Central memory CD8-positive, alpha-beta T cell (primary cell): ENCODE results near the gene BTNL8.
A peak's percentile ranks its signal among the peaks of the same experiment; 100 is the strongest.
"Not testable (repeated sequence)": the region's sequence is repeated elsewhere in the genome, so short reads cannot be mapped to it uniquely, and the experiment has no call there.

ENCODE experiments used
- ATAC-seq: fragments of 150-1000 bp; cut with Tn5 transposase; replicated peaks from 2 replicates; pipeline ENCODE4 v1.10.0; 2022; ENCODE audit warnings: mild to moderate bottlenecking, moderate FRiP score, moderate number of reproducible peaks; ENCODE audit not compliant: poor library complexity, severe bottlenecking; ENCODE audit errors: extremely low read depth
- DNase-seq, 2 donors: peaks; one replicate each; pipeline ENCODE4 v3.0.0; 2021; ENCODE audit warnings: low spot score in 2 of 2
- H3K27ac Mint-ChIP-seq: one replicate; pipeline ENCODE4 v1.8.0; 2022; ENCODE audit warnings: low read depth, mild to moderate bottlenecking, moderate library complexity, mixed read lengths
- H3K27me3 Mint-ChIP-seq: one replicate; pipeline ENCODE4 v1.8.0; 2022; ENCODE audit warnings: mixed read lengths
- H3K36me3 Mint-ChIP-seq: one replicate; pipeline ENCODE4 v1.8.0; 2022; ENCODE audit warnings: mild to moderate bottlenecking, moderate library complexity, mixed read lengths; ENCODE audit not compliant: insufficient read depth
- H3K4me1 Mint-ChIP-seq: one replicate; pipeline ENCODE4 v1.8.0; 2022; ENCODE audit warnings: mixed read lengths
- H3K4me3 Mint-ChIP-seq: one replicate; pipeline ENCODE4 v1.8.0; 2022; ENCODE audit warnings: mild to moderate bottlenecking, moderate library complexity, mixed read lengths
- H3K9me3 Mint-ChIP-seq: one replicate; pipeline ENCODE4 v1.8.0; 2022; ENCODE audit warnings: mixed read lengths

The BTNL8 gene

DNA sequence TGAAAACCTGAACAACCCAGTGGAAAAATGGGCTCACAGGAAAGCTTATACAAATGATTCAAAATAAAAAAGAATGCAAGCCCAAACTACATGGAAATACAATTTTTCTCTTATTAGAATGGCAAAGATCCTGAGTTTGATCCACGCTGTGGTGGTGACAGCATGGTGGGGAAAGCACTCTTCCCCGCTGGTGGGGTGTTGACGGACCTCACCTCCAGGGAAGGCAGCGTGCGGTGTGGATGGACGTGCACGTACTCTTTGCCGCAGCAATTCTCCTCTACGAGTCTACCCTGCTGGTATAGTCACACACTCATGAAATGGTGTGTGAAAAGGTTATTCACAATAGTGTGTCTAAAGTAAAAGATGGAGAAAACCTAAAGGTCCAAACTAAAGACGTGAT, 32.0 kb upstream of the BTNL8 start:
- H3K36me3 Mint-ChIP-seq = peaks cover 2% of the 10 kb centered on the region
- ATAC-seq (no peak), DNase-seq (no peak)
- no peak overlapping the region for H3K4me3 Mint-ChIP-seq
- peaks cover 29% of the 10 kb centered on the region for H3K27me3 Mint-ChIP-seq
- no peaks in the 10 kb centered on the region for H3K4me1 Mint-ChIP-seq
- no peak overlapping the region for H3K27ac Mint-ChIP-seq
- no peaks in the 10 kb centered on the region for H3K9me3 Mint-ChIP-seq

GRCh38 chr5:180868960-180869359, 30.0 kb upstream of the BTNL8 start:
- Mint-ChIP-seq H3K27me3 (peaks cover 29% of the 10 kb centered on the region), H3K4me1 (peaks cover 10% of the 10 kb centered on the region), H3K9me3 (no peaks in the 10 kb centered on the region), H3K36me3 (peaks cover 2% of the 10 kb centered on the region), H3K27ac (no peak overlapping the region), H3K4me3 (no peak overlapping the region)
- ATAC-seq = no peak
- DNase-seq = peak; percentile 18 to 28

DNA sequence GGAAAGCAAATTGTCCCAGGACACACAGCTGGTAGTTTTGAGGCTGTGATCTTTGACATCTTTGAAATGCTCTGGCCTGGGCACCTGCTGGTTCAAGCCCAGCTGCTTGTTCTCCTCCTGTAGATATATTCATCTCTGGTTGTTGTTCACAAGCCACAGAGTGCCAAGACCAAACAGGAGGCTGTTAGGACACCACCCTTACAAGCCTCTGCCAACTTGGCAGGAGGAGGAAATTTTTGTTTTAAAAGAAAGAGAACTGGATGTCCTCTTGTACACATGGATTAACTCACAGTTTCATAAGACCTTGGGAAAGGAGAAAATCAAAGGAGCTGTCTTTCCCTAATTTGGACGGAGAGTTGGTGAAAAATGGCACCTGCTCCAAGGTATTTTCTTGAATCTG, 29.4 kb upstream of the BTNL8 start:
- no peak overlapping the region for H3K4me3 Mint-ChIP-seq
- peaks cover 10% of the 10 kb centered on the region for H3K4me1 Mint-ChIP-seq
- ATAC-seq (no peak), DNase-seq (no peak)
- H3K36me3 Mint-ChIP-seq = peaks cover 2% of the 10 kb centered on the region
- peaks cover 29% of the 10 kb centered on the region for H3K27me3 Mint-ChIP-seq
- H3K27ac Mint-ChIP-seq = no peak overlapping the region
- no peaks in the 10 kb centered on the region for H3K9me3 Mint-ChIP-seq

GRCh38 chr5:180870276-180871068, 28.5 kb upstream of the BTNL8 start:
- Mint-ChIP-seq H3K27me3 (peaks cover 29% of the 10 kb centered on the region), H3K27ac (no peak overlapping the region), H3K9me3 (no peaks in the 10 kb centered on the region), H3K4me3 (no peak overlapping the region), H3K4me1 (peaks cover 10% of the 10 kb centered on the region), H3K36me3 (peaks cover 2% of the 10 kb centered on the region)
- ATAC-seq (no peak), DNase-seq (no peak)

DNA sequence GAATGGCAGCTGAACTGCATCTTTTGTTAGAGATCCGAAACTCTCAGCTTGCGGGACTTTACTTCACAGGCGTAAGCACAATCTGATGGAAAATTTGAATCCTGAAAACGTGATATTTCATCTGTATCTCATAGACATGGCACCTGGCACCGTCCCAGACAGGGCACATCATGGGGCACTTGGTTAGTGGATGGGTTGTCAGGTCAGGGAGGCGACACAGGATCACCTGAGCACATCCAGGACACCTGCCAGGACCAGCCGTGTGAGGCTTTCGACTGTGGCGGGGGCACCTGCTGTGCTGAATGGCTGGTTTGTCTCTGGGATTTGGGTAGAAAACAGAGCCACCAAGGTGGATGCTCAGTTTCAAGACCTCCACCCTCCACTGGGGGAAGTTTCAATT, 26.5 kb upstream of the BTNL8 start:
- DNase-seq = no peak
- Mint-ChIP-seq H3K27ac (peak overlapping the region; percentile 77), H3K36me3 (peaks cover 2% of the 10 kb centered on the region)

GRCh38 chr5:180873615-180874520, 25.1 kb upstream of the BTNL8 start:
- Mint-ChIP-seq H3K4me1 (peaks cover 10% of the 10 kb centered on the region), H3K27me3 (no peaks in the 10 kb centered on the region), H3K27ac (peak overlapping the region; percentile 77), H3K36me3 (peaks cover 2% of the 10 kb centered on the region), H3K4me3 (no peak overlapping the region), H3K9me3 (no peaks in the 10 kb centered on the region)
- DNase-seq = peak in 1 of 2 donors; percentile 37
- ATAC-seq = peak; percentile 93

More for the DNA sequence above, 26.5 kb upstream of the BTNL8 start:
- no peak for ATAC-seq
- no peak overlapping the region for H3K4me3 Mint-ChIP-seq
- no peaks in the 10 kb centered on the region for H3K9me3 Mint-ChIP-seq
- peaks cover 9% of the 10 kb centered on the region for H3K27me3 Mint-ChIP-seq
- peaks cover 10% of the 10 kb centered on the region for H3K4me1 Mint-ChIP-seq

DNA sequence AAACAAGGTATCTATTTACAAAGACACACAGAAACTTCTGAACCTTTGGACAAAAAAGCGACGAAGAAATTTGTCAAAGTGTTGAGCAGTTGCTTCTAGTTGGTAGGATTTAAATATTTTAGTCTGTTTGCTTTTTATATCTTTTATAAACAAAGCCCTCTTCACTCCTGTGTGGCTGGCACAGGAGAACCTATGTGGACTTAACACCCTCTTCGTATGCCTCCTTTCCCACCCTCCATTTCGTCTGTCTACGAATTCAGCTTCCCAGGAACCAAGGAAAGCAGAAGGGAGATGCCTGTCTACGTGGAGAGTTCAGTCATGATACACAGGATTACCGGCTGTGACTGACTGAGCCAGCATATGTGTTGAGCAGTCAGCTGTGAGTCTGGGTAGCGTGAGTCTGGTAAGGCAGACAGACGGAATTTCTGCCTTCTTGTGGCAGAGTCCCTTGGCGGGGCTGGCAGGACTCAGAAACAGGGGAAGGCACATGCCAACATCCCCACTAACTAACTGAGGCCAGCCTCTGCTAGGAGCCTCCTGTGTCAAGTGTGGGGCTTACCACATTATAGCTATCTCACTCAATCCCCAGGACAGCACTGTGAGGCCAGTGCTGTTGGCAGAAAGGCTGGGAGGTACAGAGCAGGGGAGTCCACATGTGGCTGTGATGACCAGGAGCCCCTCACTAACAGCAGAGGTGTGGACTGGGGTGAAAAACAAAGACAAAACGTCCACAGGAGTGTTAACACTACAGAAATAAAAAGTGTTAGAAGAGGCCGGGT, 24.0 kb upstream of the BTNL8 start:
- Mint-ChIP-seq H3K27ac (no peak overlapping the region), H3K27me3 (no peaks in the 10 kb centered on the region), H3K36me3 (peaks cover 2% of the 10 kb centered on the region), H3K4me3 (no peak overlapping the region), H3K9me3 (no peaks in the 10 kb centered on the region), H3K4me1 (peaks cover 10% of the 10 kb centered on the region)
- ATAC-seq = no peak
- no peak for DNase-seq

DNA sequence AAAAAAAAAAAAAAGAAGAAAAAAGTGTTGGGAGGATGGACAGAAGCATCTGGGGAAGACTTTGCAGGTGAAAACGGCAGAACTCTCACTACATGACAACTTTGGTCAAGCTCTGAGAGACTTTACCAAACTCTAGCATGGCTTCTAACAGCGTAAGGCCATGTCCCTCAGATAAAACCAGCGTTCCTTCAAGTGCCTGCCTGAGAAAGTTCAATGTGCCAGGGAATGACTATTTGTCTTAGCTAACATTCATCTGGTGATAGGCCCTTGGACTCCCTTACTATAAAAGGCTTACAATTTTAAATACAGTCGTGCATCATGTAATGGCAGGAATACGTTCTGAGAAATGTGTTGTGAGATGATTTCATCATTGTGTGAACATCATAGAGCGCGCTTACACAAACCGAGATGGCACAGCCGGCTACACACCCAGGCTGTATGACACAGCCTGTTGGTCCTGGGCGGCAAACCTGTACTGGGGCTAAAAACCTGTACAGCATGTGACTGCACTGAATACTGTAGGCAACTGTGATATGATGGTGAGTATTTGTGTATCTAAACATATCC, 23.0 kb upstream of the BTNL8 start:
- peaks cover under 1% of the 10 kb centered on the region for H3K27me3 Mint-ChIP-seq
- no peak overlapping the region for H3K4me3 Mint-ChIP-seq
- H3K36me3 Mint-ChIP-seq = no peaks in the 10 kb centered on the region
- H3K4me1 Mint-ChIP-seq = peaks cover 10% of the 10 kb centered on the region
- DNase-seq = no peak
- no peak for ATAC-seq
- no peak overlapping the region for H3K27ac Mint-ChIP-seq
- no peaks in the 10 kb centered on the region for H3K9me3 Mint-ChIP-seq

GRCh38 chr5:180885845-180886529, 13.0 kb upstream of the BTNL8 start:
- H3K36me3 Mint-ChIP-seq, DNase-seq, H3K4me1 Mint-ChIP-seq, H3K9me3 Mint-ChIP-seq, ATAC-seq, H3K27ac Mint-ChIP-seq, H3K4me3 Mint-ChIP-seq: not testable (repeated sequence)
- H3K27me3 Mint-ChIP-seq = peaks cover 91% of the 10 kb centered on the region

DNA sequence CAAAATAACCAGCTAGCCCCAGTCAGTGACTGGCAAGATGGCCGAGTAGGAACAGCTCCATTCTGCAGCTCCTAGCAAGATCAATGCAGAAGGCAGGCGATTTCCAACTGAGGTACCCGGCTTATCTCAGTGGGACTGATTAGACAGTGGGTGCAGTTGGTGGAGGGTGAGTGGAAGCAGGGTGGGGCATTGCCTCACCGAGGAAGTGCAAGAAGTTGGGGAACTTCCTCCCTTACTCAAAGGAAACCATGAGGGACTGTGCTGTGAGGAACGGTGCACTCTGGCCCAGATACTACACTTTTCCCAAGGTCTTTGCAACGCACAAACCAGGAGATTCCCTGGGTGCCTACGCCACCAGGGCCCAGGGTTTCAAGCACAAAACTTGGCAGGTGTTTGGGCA, 9.6 kb upstream of the BTNL8 start:
- H3K9me3 Mint-ChIP-seq = no peaks in the 10 kb centered on the region
- no peak overlapping the region for H3K4me3 Mint-ChIP-seq
- H3K36me3 Mint-ChIP-seq = no peaks in the 10 kb centered on the region
- no peak for ATAC-seq
- H3K4me1 Mint-ChIP-seq = no peaks in the 10 kb centered on the region
- no peak for DNase-seq
- H3K27ac Mint-ChIP-seq = no peak overlapping the region
- H3K27me3 Mint-ChIP-seq = peaks cover 87% of the 10 kb centered on the region

DNA sequence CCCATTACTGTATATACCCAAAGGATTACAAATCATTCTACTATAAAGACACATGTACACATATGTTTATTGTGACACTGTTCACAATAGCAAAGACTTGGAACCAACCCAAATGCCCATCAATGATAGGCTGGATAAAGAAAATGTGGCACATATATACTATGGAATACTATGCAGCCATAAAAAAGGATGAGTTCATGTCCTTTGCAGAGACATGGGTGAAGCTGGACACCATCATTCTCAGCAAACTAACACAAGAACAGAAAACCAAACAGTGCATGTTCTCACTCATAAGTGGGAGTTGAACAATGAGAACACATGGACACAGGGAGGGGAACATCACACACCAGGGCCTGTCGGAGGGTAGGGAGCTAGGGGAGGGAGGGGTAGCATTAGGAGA, 3.6 kb upstream of the BTNL8 start:
- peaks cover 37% of the 10 kb centered on the region for H3K27me3 Mint-ChIP-seq
- not testable (repeated sequence) for DNase-seq, H3K4me3 Mint-ChIP-seq, H3K27ac Mint-ChIP-seq, H3K9me3 Mint-ChIP-seq, H3K4me1 Mint-ChIP-seq, H3K36me3 Mint-ChIP-seq, ATAC-seq

GRCh38 chr5:180900178-180900577, 1.2 kb downstream of the BTNL8 start:
- no peaks in the 10 kb centered on the region for H3K36me3 Mint-ChIP-seq
- ATAC-seq = no peak
- H3K4me1 Mint-ChIP-seq = no peaks in the 10 kb centered on the region
- H3K9me3 Mint-ChIP-seq = no peaks in the 10 kb centered on the region
- H3K4me3 Mint-ChIP-seq = no peak overlapping the region
- no peak overlapping the region for H3K27ac Mint-ChIP-seq
- no peaks in the 10 kb centered on the region for H3K27me3 Mint-ChIP-seq
- DNase-seq = no peak
